Middle frontal gyrus (tissue), 1 donor: Measurements from ENCODE around the gene MYO3B.

Experiments used
- DNase-seq: peaks from one replicate; pipeline ENCODE4 v3.0.0-alpha.2; 2015; ENCODE audit warnings: low spot score; ENCODE audit errors: extremely low spot score

MYO3B gene

GRCh38 chr2:170681311-170681710 lies 503.4 kb downstream of the MYO3B start:
- DNase-seq, result no peak

- DNase-seq, result no peak
Measured at GRCh38 chr2:170685591-170685990, 507.6 kb downstream of the MYO3B start.

GRCh38 chr2:170689481-170689880 lies 511.5 kb downstream of the MYO3B start:
- DNase-seq, result no peak

GRCh38 chr2:170690640-170691039 lies 512.7 kb downstream of the MYO3B start:
- DNase-seq, result no peak

GRCh38 chr2:170694316-170694715 lies 516.4 kb downstream of the MYO3B start:
- no peak for DNase-seq

- no peak for DNase-seq
Measured at GRCh38 chr2:170695521-170696410, 517.8 kb downstream of the MYO3B start.

GRCh38 chr2:170696948-170697347 lies 519.0 kb downstream of the MYO3B start:
- no peak for DNase-seq

- DNase-seq, result no peak
Measured at GRCh38 chr2:170701011-170701410, 523.1 kb downstream of the MYO3B start.

GRCh38 chr2:170703776-170704476 lies 526.0 kb downstream of the MYO3B start:
- DNase-seq, result no peak
